ENCODE results near the gene C1orf141. TPM values are rescaled to one million over a fixed set of nuclear protein-coding genes. Genes with fewer than 3 reads are reported as not detected.

The C1orf141 gene
- polyA plus RNA-seq, 3 donors, result not detected

DNA sequence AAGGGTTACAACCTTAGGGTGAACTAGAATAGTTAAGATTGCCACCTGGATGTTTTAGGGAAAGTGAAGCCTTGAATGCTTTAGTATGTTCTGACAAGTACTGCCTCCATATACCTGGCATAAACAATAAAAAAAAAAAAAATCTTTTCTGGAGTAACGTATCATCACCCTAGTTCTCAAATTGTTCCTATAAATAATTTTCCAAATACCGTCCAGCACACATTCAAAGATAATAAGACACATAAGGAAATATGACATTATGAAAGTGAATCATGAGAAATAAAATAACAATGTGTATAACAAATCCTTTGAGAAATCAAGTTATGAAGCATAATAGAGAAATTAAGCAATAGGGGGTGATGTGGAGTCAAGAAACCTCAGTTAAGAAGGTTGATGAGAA is 20.6 kb downstream of the C1orf141 start:
- intact Hi-C loops (cut with micrococcal nuclease), result no loop called here

DNA sequence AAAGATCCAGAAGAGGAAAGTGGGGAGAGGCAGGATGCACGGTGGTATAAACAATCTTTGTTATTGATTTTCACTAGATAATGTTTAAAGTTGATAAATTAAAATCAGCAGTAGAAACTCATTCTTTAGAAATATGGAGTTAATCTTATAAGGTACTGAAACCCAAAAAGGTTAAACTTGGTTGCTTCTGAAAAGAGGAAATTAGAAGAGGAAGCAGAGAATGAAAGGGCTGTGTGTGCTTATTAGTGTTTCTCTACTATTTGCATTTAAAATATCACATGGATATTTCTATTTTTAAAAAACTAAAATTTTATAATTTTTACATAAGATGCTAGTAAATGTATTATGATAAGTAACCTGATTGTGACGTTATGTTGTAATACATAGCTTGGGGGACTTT is 24.4 kb downstream of the C1orf141 start:
- peaks cover 0 to 5% of the 10 kb centered on the region in 2 donors for H3K9me3 ChIP-seq (replicated peaks in 1 of 2; ENCODE audit: control insufficient read depth in 1 of 2, insufficient read depth in 1 of 2, low read length in 2 of 2)
- H2AFZ ChIP-seq (ENCODE audit: insufficient read depth, low read depth, low read length, poor library complexity, severe bottlenecking), result no peak overlapping the region
- Mint-ChIP-seq H3K36me3 (no peaks in the 10 kb centered on the region), H3K27me3 (ENCODE audit: low read depth in 3 of 3) (peaks cover 0 to 2% (median 0%) of the 10 kb centered on the region in 3 donors), H3K27ac (no peak overlapping the region), H3K4me1 (peaks cover 4% of the 10 kb centered on the region), H3K4me3 (no peak overlapping the region), H3K9me3 (peaks cover 3 to 14% (median 10%) of the 10 kb centered on the region in 7 donors)
- no peak overlapping the region for H3K4me3 ChIP-seq (replicated peaks in 1 of 3; ENCODE audit: low read depth in 2 of 3, low read length in 3 of 3)
- H3K27me3 ChIP-seq (ENCODE audit: control insufficient read depth in 2 of 2, insufficient read depth in 2 of 2, low read length in 2 of 2), result no peaks in the 10 kb centered on the region
- no peaks in the 10 kb centered on the region for H4K20me1 ChIP-seq (ENCODE audit: insufficient read depth, low read length)
- no peaks in the 10 kb centered on the region for H3K79me2 ChIP-seq (ENCODE audit: insufficient read depth, low read length)
- TF ChIP-seq, protein P1, sequence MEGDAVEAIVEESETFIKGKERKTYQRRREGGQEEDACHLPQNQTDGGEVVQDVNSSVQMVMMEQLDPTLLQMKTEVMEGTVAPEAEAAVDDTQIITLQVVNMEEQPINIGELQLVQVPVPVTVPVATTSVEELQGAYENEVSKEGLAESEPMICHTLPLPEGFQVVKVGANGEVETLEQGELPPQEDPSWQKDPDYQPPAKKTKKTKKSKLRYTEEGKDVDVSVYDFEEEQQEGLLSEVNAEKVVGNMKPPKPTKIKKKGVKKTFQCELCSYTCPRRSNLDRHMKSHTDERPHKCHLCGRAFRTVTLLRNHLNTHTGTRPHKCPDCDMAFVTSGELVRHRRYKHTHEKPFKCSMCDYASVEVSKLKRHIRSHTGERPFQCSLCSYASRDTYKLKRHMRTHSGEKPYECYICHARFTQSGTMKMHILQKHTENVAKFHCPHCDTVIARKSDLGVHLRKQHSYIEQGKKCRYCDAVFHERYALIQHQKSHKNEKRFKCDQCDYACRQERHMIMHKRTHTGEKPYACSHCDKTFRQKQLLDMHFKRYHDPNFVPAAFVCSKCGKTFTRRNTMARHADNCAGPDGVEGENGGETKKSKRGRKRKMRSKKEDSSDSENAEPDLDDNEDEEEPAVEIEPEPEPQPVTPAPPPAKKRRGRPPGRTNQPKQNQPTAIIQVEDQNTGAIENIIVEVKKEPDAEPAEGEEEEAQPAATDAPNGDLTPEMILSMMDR (IDR thresholded peaks at IDR 0.05), result no peak
- DNase-seq, result peak; percentile 7 to 29 (median 10)
- H3K4me1 ChIP-seq (ENCODE audit: control insufficient read depth in 1 of 2, insufficient read depth in 2 of 2, low read length in 2 of 2), result no peaks in the 10 kb centered on the region
- WGBS (ENCODE audit: insufficient coverage), result no CpG with 5 or more reads among the region's 2 CpGs
- H3K27ac ChIP-seq (ENCODE audit: low read depth in 1 of 2, low read length in 2 of 2), result no peak overlapping the region
- H3K4me2 ChIP-seq (replicated peaks; ENCODE audit: extremely low read depth, low read length, poor library complexity, severe bottlenecking), result no peak overlapping the region
- H3K36me3 ChIP-seq (replicated peaks in 1 of 2; ENCODE audit: control insufficient read depth in 1 of 2, insufficient read depth in 2 of 2, low read length in 2 of 2), result no peaks in the 10 kb centered on the region
- intact Hi-C loops (cut with micrococcal nuclease), result no loop called here
- no peak overlapping the region for H3K9ac ChIP-seq (ENCODE audit: insufficient read depth, low read length, poor library complexity, severe bottlenecking)

More for the DNA sequence above, 20.6 kb downstream of the C1orf141 start:
- H3K4me3 Mint-ChIP-seq, result no peak overlapping the region
- peaks cover 0 to 5% of the 10 kb centered on the region in 2 donors for H3K9me3 ChIP-seq (replicated peaks in 1 of 2; ENCODE audit: control insufficient read depth in 1 of 2, insufficient read depth in 1 of 2, low read length in 2 of 2)
- H3K27ac ChIP-seq (ENCODE audit: low read depth in 1 of 2, low read length in 2 of 2), result no peak overlapping the region
- TF ChIP-seq, protein P1 (IDR thresholded peaks at IDR 0.05), result no peak
- no peaks in the 10 kb centered on the region for H3K79me2 ChIP-seq (ENCODE audit: insufficient read depth, low read length)
- WGBS (ENCODE audit: insufficient coverage), result no CpG with 5 or more reads among the region's 2 CpGs
- H3K27me3 Mint-ChIP-seq (ENCODE audit: low read depth in 3 of 3), result no peaks in the 10 kb centered on the region
- no peak for DNase-seq
- no peak overlapping the region for H3K4me3 ChIP-seq (replicated peaks in 1 of 3; ENCODE audit: low read depth in 2 of 3, low read length in 3 of 3)
- no peak overlapping the region for H3K4me2 ChIP-seq (replicated peaks; ENCODE audit: extremely low read depth, low read length, poor library complexity, severe bottlenecking)
- peaks cover 4% of the 10 kb centered on the region for H3K4me1 Mint-ChIP-seq
- no peak overlapping the region for H3K27ac Mint-ChIP-seq
- no peaks in the 10 kb centered on the region for H3K36me3 Mint-ChIP-seq
- H3K27me3 ChIP-seq (ENCODE audit: control insufficient read depth in 2 of 2, insufficient read depth in 2 of 2, low read length in 2 of 2), result no peaks in the 10 kb centered on the region
- H4K20me1 ChIP-seq (ENCODE audit: insufficient read depth, low read length), result no peaks in the 10 kb centered on the region
- no peaks in the 10 kb centered on the region for H3K36me3 ChIP-seq (replicated peaks in 1 of 2; ENCODE audit: control insufficient read depth in 1 of 2, insufficient read depth in 2 of 2, low read length in 2 of 2)
- H2AFZ ChIP-seq (ENCODE audit: insufficient read depth, low read depth, low read length, poor library complexity, severe bottlenecking), result no peak overlapping the region
- H3K4me1 ChIP-seq (ENCODE audit: control insufficient read depth in 1 of 2, insufficient read depth in 2 of 2, low read length in 2 of 2), result no peaks in the 10 kb centered on the region
- H3K9ac ChIP-seq (ENCODE audit: insufficient read depth, low read length, poor library complexity, severe bottlenecking), result no peak overlapping the region
- peaks cover 3 to 14% (median 10%) of the 10 kb centered on the region in 7 donors for H3K9me3 Mint-ChIP-seq
